Astrocyte of the spinal cord (primary cell): Measurements from ENCODE around the gene CDKL5.

Experiments used
- DNase-seq: peaks from one replicate; pipeline ENCODE4 v3.0.0; 2011; ENCODE audit warnings: low read depth, low spot score
- H3K4me3 ChIP-seq: 2 replicates; pipeline ENCODE4 v1.5.1; 2011; ENCODE audit warnings: low read depth, mild to moderate bottlenecking, low read length, moderate library complexity
- in situ Hi-C: cut with HindIII; loops from 2 replicates; pipeline ENCODE4 v1.10.0; 2017; ENCODE audit warnings: low sequenced_read_pairs
- TF ChIP-seq, protein P1 (sequence below): IDR thresholded peaks from 2 replicates; pipeline ENCODE4 v1.5.1; 2012; ENCODE audit warnings: low read depth, mild to moderate bottlenecking, low read length, inconsistent platforms

The CDKL5 gene

DNA sequence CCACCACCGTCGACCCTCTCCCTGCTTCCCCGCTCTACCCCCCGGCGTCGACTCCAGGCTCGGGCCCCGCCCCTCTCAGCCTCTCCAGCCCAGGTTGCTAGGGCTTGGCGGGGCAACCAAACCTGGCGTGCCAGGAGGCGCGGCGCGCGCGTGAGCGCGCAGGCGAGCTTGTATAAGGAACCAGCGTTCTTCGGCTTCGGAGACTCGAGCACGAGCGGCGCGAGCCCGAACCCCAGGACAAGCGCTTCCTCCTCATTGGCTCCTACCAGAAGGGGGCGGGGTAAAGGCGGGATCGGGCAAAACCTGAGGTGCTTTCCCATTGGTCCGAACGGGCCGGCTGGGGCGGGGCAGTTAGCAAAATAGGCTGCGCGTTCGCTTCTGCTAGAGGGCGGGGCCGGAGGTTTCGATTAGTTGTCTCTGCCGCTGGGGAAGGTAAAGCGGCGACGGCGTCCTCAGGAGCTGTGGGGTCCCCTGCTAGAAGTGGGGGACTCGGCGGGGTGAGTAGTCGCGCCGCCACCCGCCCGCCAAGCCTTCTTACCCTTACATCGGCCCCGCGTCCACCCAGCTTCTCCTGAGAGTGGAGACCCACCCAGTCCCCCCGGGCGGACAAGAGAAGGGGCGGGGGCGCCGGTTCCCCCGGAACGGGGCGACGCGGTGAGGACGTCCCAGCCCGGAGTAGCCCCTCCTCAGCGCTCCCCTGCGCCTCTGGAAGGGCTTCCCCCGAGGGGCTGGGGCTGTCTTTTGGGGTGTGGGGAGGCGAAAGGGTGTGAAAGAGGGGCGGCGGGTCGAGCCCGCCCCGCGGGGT, at the start of gene CDKL5:
Gene CDKL5, plus strand, starts transcription at position 410 of the 805 bp plus-strand sequence. CDS start 81,489 bp downstream, outside the sequence.
- peak within 1 kb of the TSS; percentile 69 for H3K4me3 ChIP-seq
- TF ChIP-seq, protein P1, sequence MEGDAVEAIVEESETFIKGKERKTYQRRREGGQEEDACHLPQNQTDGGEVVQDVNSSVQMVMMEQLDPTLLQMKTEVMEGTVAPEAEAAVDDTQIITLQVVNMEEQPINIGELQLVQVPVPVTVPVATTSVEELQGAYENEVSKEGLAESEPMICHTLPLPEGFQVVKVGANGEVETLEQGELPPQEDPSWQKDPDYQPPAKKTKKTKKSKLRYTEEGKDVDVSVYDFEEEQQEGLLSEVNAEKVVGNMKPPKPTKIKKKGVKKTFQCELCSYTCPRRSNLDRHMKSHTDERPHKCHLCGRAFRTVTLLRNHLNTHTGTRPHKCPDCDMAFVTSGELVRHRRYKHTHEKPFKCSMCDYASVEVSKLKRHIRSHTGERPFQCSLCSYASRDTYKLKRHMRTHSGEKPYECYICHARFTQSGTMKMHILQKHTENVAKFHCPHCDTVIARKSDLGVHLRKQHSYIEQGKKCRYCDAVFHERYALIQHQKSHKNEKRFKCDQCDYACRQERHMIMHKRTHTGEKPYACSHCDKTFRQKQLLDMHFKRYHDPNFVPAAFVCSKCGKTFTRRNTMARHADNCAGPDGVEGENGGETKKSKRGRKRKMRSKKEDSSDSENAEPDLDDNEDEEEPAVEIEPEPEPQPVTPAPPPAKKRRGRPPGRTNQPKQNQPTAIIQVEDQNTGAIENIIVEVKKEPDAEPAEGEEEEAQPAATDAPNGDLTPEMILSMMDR: no peak
- in situ Hi-C loops: no loop called here
- DNase-seq: peak; percentile 97

DNA sequence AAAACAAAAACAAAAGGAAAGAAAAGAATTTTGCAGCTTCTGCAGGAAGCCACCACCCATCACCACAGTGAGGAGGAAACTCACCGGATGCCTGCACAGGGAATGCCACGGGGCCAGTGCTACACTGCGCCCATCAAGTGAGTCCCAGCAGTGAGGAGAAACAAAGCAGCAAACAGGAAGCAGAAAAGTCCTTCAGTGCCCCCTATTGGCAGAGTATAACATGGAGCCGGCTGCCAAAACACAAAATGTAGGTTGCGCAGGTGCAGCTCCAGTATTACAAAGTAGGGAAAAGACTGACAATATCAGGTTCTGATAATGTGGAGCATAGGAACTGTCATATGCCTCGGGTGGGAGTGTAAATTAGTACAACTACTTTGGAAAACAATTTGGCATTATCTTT, 47.6 kb upstream of the CDKL5 start:
- TF ChIP-seq, protein P1: peak; percentile 52
- no peak overlapping the region for H3K4me3 ChIP-seq
- no peak for DNase-seq
- in situ Hi-C loops: no loop called here

- no peak overlapping the region for H3K4me3 ChIP-seq
- in situ Hi-C loops: no loop called here
- TF ChIP-seq, protein P1: no peak
- no peak for DNase-seq
Observed at GRCh38 chrX:18389966-18390365, 35.4 kb upstream of the CDKL5 start.

- no peak overlapping the region for H3K4me3 ChIP-seq
- in situ Hi-C loops: no loop called here
- TF ChIP-seq, protein P1: peak; percentile 52
- peak; percentile 73 for DNase-seq
Observed at GRCh38 chrX:18390941-18391538, 34.4 kb upstream of the CDKL5 start.

GRCh38 chrX:18394477-18394876, 30.9 kb upstream of the CDKL5 start:
- peak; percentile 39 for DNase-seq
- no peak overlapping the region for H3K4me3 ChIP-seq
- in situ Hi-C loops: no loop called here

DNA sequence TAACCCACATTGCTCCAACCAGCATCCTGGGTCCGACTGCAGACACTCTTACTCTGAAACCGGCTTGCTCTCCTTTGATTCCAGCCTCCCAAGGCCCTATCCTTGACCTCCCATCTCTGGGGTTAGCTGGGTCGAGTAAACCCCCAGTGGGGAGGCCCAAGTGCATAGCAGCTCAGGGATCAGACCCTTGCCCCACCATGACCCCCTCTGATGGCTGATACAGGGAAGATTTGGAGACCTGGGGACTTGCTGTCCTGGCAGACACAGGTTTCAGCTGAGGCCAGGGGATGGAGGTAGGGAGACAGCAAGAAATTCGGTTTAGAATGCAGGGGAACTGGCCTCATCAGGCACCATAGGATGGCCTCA, 23.6 kb upstream of the CDKL5 start:
- TF ChIP-seq, protein P1: no peak
- no peak for DNase-seq
- in situ Hi-C loops: no loop called here
- no peak overlapping the region for H3K4me3 ChIP-seq

More at GRCh38 chrX:18394477-18394876, 30.9 kb upstream of the CDKL5 start:
- TF ChIP-seq, protein P1: no peak
